Liver (tissue), 9 donors: ENCODE results near the gene PYGB. TPM values are rescaled to one million over a fixed set of nuclear protein-coding genes. Genes with fewer than 3 reads are reported as not detected.

Experiments used
- DNase-seq: peaks from one replicate; pipeline ENCODE4 v3.0.0-alpha.2; 2017; ENCODE audit warnings: low spot score
- H3K27ac ChIP-seq, 2 donors: one replicate each; pipeline ENCODE4 v1.7.0; 2013; ENCODE audit warnings: inconsistent platforms in 2 of 2, low read length in 2 of 2, control low read depth in 1 of 2, low read depth in 1 of 2, mild to moderate bottlenecking in 1 of 2
- H3K27me3 ChIP-seq, 4 donors: one replicate each; pipeline versions ENCODE4 v1.6.1 to v1.7.0; 2013; ENCODE audit warnings: low read length in 3 of 4, inconsistent platforms in 1 of 4, mild to moderate bottlenecking in 1 of 4, moderate library complexity in 1 of 4; ENCODE audit not compliant: control insufficient read depth in 4 of 4, insufficient read depth in 4 of 4
- H3K36me3 ChIP-seq, 4 donors: one replicate each; pipeline versions ENCODE4 v1.6.1 to v1.7.0; 2013; ENCODE audit warnings: low read length in 3 of 4, mild to moderate bottlenecking in 3 of 4, low read depth in 1 of 4, moderate library complexity in 1 of 4; ENCODE audit not compliant: control insufficient read depth in 4 of 4, insufficient read depth in 3 of 4
- H3K4me1 ChIP-seq, 4 donors: one replicate each; pipeline versions ENCODE4 v1.6.1 to v1.7.0; 2013; ENCODE audit warnings: low read length in 3 of 4, mild to moderate bottlenecking in 3 of 4, moderate library complexity in 1 of 4; ENCODE audit not compliant: control insufficient read depth in 4 of 4, insufficient read depth in 4 of 4
- H3K4me3 ChIP-seq, 3 donors: one replicate each; pipeline versions ENCODE4 v1.6.1 to v1.7.0; 2013; ENCODE audit warnings: low read length in 3 of 3, control low read depth in 1 of 3, low read depth in 1 of 3, mild to moderate bottlenecking in 1 of 3
- H3K9ac ChIP-seq, 2 donors: one replicate each; pipeline ENCODE4 v1.7.0; 2013; ENCODE audit warnings: low read length in 2 of 2, mild to moderate bottlenecking in 2 of 2, moderate library complexity in 2 of 2, control low read depth in 1 of 2, low read depth in 1 of 2
- H3K9me3 ChIP-seq, 4 donors: one replicate each; pipeline versions ENCODE4 v1.6.1 to v1.7.0; 2013; ENCODE audit warnings: low read length in 3 of 4; ENCODE audit not compliant: control insufficient read depth in 4 of 4
- EGR1 ChIP-seq, 2 donors: IDR thresholded peaks; 2 replicates each; pipeline ENCODE4 v1.6.1; 2016 to 2018; ENCODE audit warnings: antibody characterized with exemption in 2 of 2, low read depth in 2 of 2
- FOXA1 ChIP-seq: IDR thresholded peaks from 2 replicates; pipeline ENCODE4 v1.6.1; 2016; ENCODE audit warnings: antibody characterized with exemption
- FOXA2 ChIP-seq: IDR thresholded peaks from 2 replicates; pipeline ENCODE4 v1.6.1; 2016; ENCODE audit warnings: antibody characterized with exemption
- GABPA ChIP-seq, 2 donors: IDR thresholded peaks in 1 of 2; conservative IDR thresholded peaks in 1 of 2; 2 replicates each; pipeline ENCODE4 v1.6.1; 2016; ENCODE audit warnings: antibody characterized with exemption in 2 of 2, mild to moderate bottlenecking in 1 of 2, moderate library complexity in 1 of 2
- HNF4A ChIP-seq, 2 donors: conservative IDR thresholded peaks; 2 replicates each; pipeline ENCODE4 v1.6.1; 2016; ENCODE audit warnings: antibody characterized with exemption in 2 of 2, mild to moderate bottlenecking in 2 of 2
- HNF4G ChIP-seq: IDR thresholded peaks from 2 replicates; pipeline ENCODE4 v1.6.1; 2016; ENCODE audit warnings: antibody characterized with exemption
- JUND ChIP-seq, 2 donors: IDR thresholded peaks; 2 replicates each; pipeline ENCODE4 v1.6.1; 2016; ENCODE audit warnings: antibody characterized with exemption in 2 of 2
- NR2F2 ChIP-seq: IDR thresholded peaks from 2 replicates; pipeline ENCODE4 v1.6.1; 2016; ENCODE audit warnings: antibody characterized with exemption
- RAD21 ChIP-seq, 2 donors: IDR thresholded peaks; 2 replicates each; pipeline ENCODE4 v1.6.1; 2016; ENCODE audit warnings: antibody characterized with exemption in 2 of 2, mild to moderate bottlenecking in 2 of 2
- RXRA ChIP-seq, 2 donors: IDR thresholded peaks; 2 replicates each; pipeline ENCODE4 v1.6.1; 2017 to 2018; ENCODE audit warnings: antibody characterized with exemption in 2 of 2, mild to moderate bottlenecking in 1 of 2
- SP1 ChIP-seq: IDR thresholded peaks from 2 replicates; pipeline ENCODE4 v1.6.1; 2018; ENCODE audit warnings: antibody characterized with exemption, mild to moderate bottlenecking
- TAF1 ChIP-seq: conservative IDR thresholded peaks from 2 replicates; pipeline ENCODE4 v1.6.1; 2016; ENCODE audit warnings: antibody characterized with exemption, mild to moderate bottlenecking
- YY1 ChIP-seq: IDR thresholded peaks from 2 replicates; pipeline ENCODE4 v1.6.1; 2016; ENCODE audit warnings: antibody characterized with exemption, mild to moderate bottlenecking
- WGBS: extraction: QIAGEN DNeasy Blood & Tissue Kit; methylation state at CpG from one replicate; pipeline ENCODE4 v1.1.7; 2013; 5-methylcytosine and 5-hydroxymethylcytosine counted together
- polyA plus RNA-seq, 2 donors: library from polyadenylated mRNA; stranded (reverse) in 1 of 2; unstranded in 1 of 2; fragments of 200-250 nt in 1 of 2; fragments of >200 nt in 1 of 2; fragmentation: Nextera tagmentation in 1 of 2; extraction: Ambion mirVana in 1 of 2; gene quantifications; one replicate each; pipeline versions ENCODE4 v1.2.1 to v1.2.3, GENCODE V29; 2013 to 2015
- total RNA-seq, 2 donors: library from RNA; depleted of rRNA; stranded (reverse); fragments of >200 nt; gene quantifications; one replicate each; pipeline ENCODE4 v1.2.3, GENCODE V29; 2014
- TF ChIP-seq, protein P1 (sequence below): IDR thresholded peaks from 2 replicates; pipeline ENCODE4 v1.6.1; 2016; ENCODE audit warnings: antibody characterized with exemption
- TF ChIP-seq, protein P2 (sequence below): IDR thresholded peaks from 2 replicates; pipeline ENCODE4 v1.6.1; 2016; ENCODE audit warnings: antibody characterized with exemption
- TF ChIP-seq, protein P3 (sequence below): IDR thresholded peaks from 2 replicates; pipeline ENCODE4 v1.6.1; 2016; ENCODE audit warnings: antibody characterized with exemption, mild to moderate bottlenecking
- TF ChIP-seq, protein P4 (sequence below): fragments of 150-350 bp; IDR thresholded peaks from 2 replicates; pipeline ENCODE4 v1.5.1; 2017; ENCODE audit warnings: improper control_type of control experiment, low read depth, low read length; ENCODE audit not compliant: missing input control
- TF ChIP-seq, protein P5 (sequence below): IDR thresholded peaks from 2 replicates; pipeline ENCODE4 v1.6.1; 2016; ENCODE audit warnings: antibody characterized with exemption
- donor health status: healthy.
- donor health status: healthy.
- donor health status: healthy.
- donor health status: healthy.
- donor health status: healthy.

PYGB gene
- total and polyA plus RNA-seq, 4 donors: 3.6 to 11.7 (median 9.8) TPM

DNA sequence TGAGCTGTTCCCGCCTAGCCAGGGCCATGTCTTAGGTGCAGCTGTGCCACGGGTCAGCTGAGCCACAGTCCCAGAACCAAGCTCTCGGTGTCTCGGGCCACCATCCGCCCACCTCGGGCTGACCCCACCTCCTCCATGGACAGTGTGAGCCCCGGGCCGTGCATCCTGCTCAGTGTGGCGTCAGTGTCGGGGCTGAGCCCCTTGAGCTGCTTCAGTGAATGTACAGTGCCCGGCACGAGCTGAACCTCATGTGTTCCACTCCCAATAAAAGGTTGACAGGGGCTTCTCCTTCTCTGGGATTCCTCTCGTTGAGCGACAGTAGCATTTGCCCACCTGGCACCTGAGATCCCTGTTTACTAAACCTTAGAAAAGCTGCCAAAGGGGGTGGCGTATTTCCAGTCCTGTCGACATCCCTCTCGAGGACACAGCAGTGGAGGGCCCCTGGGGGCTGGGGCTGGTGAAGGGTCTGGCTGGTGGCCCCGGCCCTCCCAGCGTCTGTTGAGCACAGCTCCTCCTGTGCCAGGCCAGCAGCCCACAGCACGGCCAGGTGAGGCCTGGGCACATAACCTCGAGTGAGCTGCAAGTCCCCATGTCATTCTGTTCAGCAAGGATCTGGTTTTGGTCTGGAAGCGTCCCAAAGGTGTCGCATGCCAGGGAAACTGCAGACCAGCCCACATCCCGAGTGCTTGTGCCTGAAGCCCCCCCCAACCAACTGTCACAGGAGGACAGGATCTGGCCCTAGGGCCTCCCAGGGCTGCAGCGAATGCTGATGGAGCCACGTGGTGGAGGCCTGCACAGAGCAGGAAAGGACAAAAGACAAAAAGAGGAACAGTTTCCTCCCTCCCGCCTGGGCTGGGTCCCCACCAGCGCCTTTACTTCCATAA is 21.2 kb upstream of the PYGB start:
- no peak overlapping the region for H3K27ac ChIP-seq
- no peak overlapping the region for H3K4me3 ChIP-seq
- H3K4me1 ChIP-seq: peaks cover 8 to 23% (median 18%) of the 10 kb centered on the region in 4 donors
- no peaks in the 10 kb centered on the region for H3K27me3 ChIP-seq
- H3K9ac ChIP-seq: no peak overlapping the region
- DNase-seq: no peak
- H3K9me3 ChIP-seq: no peaks in the 10 kb centered on the region
- WGBS: 58% methylated on average over 28 of the region's 28 CpGs
- peaks cover 0 to 3% (median 0%) of the 10 kb centered on the region in 4 donors for H3K36me3 ChIP-seq
- TF ChIP-seq, protein P1, sequence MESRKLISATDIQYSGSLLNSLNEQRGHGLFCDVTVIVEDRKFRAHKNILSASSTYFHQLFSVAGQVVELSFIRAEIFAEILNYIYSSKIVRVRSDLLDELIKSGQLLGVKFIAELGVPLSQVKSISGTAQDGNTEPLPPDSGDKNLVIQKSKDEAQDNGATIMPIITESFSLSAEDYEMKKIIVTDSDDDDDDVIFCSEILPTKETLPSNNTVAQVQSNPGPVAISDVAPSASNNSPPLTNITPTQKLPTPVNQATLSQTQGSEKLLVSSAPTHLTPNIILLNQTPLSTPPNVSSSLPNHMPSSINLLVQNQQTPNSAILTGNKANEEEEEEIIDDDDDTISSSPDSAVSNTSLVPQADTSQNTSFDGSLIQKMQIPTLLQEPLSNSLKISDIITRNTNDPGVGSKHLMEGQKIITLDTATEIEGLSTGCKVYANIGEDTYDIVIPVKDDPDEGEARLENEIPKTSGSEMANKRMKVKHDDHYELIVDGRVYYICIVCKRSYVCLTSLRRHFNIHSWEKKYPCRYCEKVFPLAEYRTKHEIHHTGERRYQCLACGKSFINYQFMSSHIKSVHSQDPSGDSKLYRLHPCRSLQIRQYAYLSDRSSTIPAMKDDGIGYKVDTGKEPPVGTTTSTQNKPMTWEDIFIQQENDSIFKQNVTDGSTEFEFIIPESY: no peak
- TF ChIP-seq FOXA1: no peak
- TF ChIP-seq, protein P2, sequence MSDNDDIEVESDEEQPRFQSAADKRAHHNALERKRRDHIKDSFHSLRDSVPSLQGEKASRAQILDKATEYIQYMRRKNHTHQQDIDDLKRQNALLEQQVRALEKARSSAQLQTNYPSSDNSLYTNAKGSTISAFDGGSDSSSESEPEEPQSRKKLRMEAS: no peak

DNA sequence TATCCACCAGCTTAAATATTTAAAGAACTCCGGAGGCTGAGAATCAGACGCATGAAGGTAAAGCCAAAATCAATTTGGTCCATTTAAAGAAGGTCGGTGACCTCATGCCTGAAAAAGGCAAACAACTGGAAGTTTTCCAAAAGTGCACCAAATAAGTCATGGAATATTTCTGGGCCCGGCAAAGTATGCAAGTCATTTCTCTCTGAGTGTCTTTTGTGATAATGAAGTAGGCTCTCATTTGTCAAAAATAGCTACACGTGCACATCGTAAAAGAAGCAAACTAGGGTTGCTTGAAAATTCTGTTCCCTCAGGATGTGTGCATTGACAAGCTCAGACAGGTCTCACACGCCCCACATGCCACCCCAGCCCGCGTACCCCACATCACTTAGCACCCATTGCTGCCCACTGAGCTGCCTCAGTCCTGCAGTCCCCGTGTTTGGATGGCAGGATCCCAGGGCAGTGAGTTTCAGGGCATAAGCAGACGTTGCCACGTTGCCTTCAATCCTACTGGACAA is 20.5 kb upstream of the PYGB start:
- Histone ChIP-seq H3K4me1 (peaks cover 8 to 23% (median 18%) of the 10 kb centered on the region in 4 donors), H3K9ac (no peak overlapping the region), H3K4me3 (no peak overlapping the region), H3K27me3 (no peaks in the 10 kb centered on the region), H3K9me3 (no peaks in the 10 kb centered on the region), H3K27ac (peak overlapping the region in 1 of 2 donors; percentile 23), H3K36me3 (no peaks in the 10 kb centered on the region)
- no peak for TF ChIP-seq FOXA2
- TF ChIP-seq RAD21 (IDR thresholded peaks at IDR 0.05): no peak
- TF ChIP-seq, protein P3, sequence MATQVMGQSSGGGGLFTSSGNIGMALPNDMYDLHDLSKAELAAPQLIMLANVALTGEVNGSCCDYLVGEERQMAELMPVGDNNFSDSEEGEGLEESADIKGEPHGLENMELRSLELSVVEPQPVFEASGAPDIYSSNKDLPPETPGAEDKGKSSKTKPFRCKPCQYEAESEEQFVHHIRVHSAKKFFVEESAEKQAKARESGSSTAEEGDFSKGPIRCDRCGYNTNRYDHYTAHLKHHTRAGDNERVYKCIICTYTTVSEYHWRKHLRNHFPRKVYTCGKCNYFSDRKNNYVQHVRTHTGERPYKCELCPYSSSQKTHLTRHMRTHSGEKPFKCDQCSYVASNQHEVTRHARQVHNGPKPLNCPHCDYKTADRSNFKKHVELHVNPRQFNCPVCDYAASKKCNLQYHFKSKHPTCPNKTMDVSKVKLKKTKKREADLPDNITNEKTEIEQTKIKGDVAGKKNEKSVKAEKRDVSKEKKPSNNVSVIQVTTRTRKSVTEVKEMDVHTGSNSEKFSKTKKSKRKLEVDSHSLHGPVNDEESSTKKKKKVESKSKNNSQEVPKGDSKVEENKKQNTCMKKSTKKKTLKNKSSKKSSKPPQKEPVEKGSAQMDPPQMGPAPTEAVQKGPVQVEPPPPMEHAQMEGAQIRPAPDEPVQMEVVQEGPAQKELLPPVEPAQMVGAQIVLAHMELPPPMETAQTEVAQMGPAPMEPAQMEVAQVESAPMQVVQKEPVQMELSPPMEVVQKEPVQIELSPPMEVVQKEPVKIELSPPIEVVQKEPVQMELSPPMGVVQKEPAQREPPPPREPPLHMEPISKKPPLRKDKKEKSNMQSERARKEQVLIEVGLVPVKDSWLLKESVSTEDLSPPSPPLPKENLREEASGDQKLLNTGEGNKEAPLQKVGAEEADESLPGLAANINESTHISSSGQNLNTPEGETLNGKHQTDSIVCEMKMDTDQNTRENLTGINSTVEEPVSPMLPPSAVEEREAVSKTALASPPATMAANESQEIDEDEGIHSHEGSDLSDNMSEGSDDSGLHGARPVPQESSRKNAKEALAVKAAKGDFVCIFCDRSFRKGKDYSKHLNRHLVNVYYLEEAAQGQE: no peak
- peak; percentile 86 for TF ChIP-seq NR2F2
- TF ChIP-seq, protein P1: no peak
- TF ChIP-seq TAF1: no peak
- peak; percentile 16 to 37 for TF ChIP-seq HNF4A (conservative IDR thresholded peaks at IDR 0.05)
- TF ChIP-seq, protein P4, sequence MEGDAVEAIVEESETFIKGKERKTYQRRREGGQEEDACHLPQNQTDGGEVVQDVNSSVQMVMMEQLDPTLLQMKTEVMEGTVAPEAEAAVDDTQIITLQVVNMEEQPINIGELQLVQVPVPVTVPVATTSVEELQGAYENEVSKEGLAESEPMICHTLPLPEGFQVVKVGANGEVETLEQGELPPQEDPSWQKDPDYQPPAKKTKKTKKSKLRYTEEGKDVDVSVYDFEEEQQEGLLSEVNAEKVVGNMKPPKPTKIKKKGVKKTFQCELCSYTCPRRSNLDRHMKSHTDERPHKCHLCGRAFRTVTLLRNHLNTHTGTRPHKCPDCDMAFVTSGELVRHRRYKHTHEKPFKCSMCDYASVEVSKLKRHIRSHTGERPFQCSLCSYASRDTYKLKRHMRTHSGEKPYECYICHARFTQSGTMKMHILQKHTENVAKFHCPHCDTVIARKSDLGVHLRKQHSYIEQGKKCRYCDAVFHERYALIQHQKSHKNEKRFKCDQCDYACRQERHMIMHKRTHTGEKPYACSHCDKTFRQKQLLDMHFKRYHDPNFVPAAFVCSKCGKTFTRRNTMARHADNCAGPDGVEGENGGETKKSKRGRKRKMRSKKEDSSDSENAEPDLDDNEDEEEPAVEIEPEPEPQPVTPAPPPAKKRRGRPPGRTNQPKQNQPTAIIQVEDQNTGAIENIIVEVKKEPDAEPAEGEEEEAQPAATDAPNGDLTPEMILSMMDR: no peak
- TF ChIP-seq JUND (IDR thresholded peaks at IDR 0.05): no peak
- peak; percentile 61 for TF ChIP-seq SP1
- peak; percentile 81 to 84 for TF ChIP-seq RXRA (IDR thresholded peaks at IDR 0.05)
- no peak for TF ChIP-seq GABPA (IDR thresholded peaks at IDR 0.05 in 1 of 2, conservative IDR thresholded peaks at IDR 0.05 in 1 of 2)
- TF ChIP-seq FOXA1: no peak
- TF ChIP-seq, protein P5, sequence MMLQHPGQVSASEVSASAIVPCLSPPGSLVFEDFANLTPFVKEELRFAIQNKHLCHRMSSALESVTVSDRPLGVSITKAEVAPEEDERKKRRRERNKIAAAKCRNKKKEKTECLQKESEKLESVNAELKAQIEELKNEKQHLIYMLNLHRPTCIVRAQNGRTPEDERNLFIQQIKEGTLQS: no peak
- TF ChIP-seq, protein P2: no peak
- no peak for TF ChIP-seq HNF4G
- TF ChIP-seq EGR1 (IDR thresholded peaks at IDR 0.05; ENCODE audit: low read depth in 2 of 2): no peak
- TF ChIP-seq YY1: no peak
- 56% methylated on average over 12 of the region's 12 CpGs for WGBS
- DNase-seq: no peak
